Stimulated activated CD4-positive, alpha-beta T cell treated with anti-CD3 and anti-CD28 coated beads, Interleukin-12 subunit alpha, Interleukin-12 subunit beta, amount 100 ng/mL, for 4 hours (primary cell): ENCODE measurements around the gene TSHR.
"Not testable (repeated sequence)": the region's sequence is repeated elsewhere in the genome, so short reads cannot be mapped to it uniquely, and the experiment has no call there.

ENCODE experiments used
- DNase-seq: peaks from one replicate; pipeline ENCODE4 v3.0.0-alpha.2; 2020

Gene TSHR

GRCh38 chr14:81091660-81092059 lies 136.2 kb downstream of the TSHR start:
- no peak for DNase-seq

- DNase-seq = no peak
Measured at GRCh38 chr14:81093651-81094050, 138.2 kb downstream of the TSHR start.

- DNase-seq = no peak
Measured at GRCh38 chr14:81095539-81095938, 140.1 kb downstream of the TSHR start.

GRCh38 chr14:81096656-81097055 lies 141.2 kb downstream of the TSHR start:
- DNase-seq = no peak

GRCh38 chr14:81102217-81102616 lies 146.8 kb downstream of the TSHR start:
- no peak for DNase-seq

- no peak for DNase-seq
Measured at GRCh38 chr14:81103443-81103842, 148.0 kb downstream of the TSHR start.

- no peak for DNase-seq
Measured at GRCh38 chr14:81105378-81105777, 150.0 kb downstream of the TSHR start.

DNA sequence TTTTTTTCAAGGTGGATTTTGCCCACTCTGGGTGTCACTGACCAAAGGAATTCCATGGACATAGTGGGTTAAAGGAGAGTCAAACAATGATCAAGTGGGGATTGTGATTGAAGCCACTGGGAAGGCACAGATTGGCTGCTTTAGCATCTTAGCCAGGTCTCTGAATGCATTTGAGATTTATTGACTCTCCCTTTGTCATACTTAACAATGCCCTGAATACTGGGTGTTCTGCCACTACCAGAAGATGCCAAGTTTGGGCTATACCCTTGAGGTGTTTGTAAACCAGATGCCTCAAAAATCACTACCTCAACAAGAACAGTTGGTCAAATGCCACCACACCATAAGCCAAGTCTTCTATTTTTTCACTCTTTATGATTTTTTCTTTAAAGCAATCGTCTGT lies 150.5 kb downstream of the TSHR start:
- no peak for DNase-seq

DNA sequence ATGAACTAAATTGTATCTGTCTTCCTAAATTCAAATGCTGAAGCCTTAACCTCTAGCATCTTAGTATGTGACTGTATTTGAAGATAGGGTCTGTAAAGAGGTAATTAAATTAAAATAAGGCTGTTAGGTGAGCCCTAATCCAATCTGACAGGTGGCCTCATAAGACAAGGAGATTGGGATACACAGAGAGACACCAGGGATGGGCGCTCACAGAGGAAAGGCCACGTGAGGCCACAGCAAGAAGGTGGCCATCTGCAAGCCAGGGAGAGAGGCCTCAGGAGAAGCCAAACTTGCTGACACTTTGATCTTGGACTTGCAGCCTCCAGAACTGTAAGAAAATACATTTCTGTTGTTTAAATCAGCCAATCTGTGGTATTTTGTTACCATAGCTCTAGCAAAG lies 154.8 kb downstream of the TSHR start:
- no peak for DNase-seq

- DNase-seq = no peak
Measured at GRCh38 chr14:81113176-81113575, 157.8 kb downstream of the TSHR start.

DNA sequence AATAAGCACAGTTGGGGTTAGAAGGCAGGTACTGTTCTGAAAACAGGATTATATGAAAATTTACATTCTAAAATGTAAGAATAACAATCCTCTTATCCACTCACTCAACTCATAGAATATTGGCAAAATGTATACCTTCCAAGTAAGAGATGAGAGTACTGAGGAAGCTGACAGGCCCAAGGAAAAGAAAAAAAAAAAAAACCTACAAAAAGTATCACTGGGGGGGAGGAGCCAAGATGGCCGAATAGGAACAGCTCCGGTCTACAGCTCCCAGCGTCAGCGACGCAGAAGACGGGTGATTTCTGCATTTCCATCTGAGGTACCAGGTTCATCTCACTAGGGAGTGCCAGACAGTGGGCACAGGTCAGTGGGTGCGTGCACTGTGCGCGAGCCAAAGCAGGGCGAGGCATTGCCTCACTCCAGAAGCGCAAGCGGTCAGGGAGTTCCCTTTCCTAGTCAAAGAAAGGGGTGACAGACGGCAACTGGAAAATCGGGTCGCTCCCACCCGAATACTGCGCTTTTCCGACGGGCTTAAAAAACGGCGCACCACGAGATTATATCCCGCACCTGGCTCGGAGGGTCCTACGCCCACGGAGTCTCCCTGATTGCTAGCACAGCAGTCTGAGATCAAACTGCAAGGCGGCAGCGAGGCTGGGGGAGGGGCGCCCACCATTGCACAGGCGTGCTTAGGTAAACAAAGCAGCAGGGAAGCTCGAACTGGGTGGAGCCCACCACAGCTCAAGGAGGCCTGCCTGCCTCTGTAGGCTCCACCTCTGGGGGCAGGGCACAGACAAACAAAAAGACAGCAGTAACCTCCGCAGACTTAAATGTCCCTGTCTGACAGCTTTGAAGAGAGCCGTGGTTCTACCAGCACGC lies 158.8 kb downstream of the TSHR start:
- DNase-seq = not testable (repeated sequence)

DNA sequence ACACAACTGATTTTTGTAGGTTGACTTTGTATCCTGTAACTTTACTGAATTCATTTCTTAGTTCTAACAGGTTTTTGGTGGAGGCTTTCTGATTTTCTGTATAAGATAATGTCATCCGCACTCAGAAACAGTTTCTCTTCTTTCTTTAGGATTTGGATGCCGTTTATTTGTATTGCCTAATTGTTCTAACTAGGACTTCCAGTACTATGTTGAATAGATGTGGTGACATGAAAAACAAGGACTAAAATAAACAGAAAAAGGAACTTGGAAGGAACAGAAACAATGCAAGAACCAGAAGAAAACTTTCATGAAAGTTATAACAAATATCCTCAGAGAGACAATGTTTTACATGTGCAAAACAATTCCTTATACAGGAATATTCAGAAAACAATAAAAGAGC lies 165.1 kb downstream of the TSHR start:
- no peak for DNase-seq

GRCh38 chr14:81122326-81122725 lies 166.9 kb downstream of the TSHR start:
- DNase-seq = no peak

GRCh38 chr14:81123811-81124210 lies 168.4 kb downstream of the TSHR start:
- DNase-seq = no peak

- DNase-seq = no peak
Measured at GRCh38 chr14:81125536-81125935, 170.1 kb downstream of the TSHR start.

GRCh38 chr14:81127785-81128184 lies 172.4 kb downstream of the TSHR start:
- DNase-seq = no peak

GRCh38 chr14:81129242-81129641 lies 173.8 kb downstream of the TSHR start:
- DNase-seq = no peak

GRCh38 chr14:81132468-81132867 lies 177.0 kb downstream of the TSHR start:
- no peak for DNase-seq

DNA sequence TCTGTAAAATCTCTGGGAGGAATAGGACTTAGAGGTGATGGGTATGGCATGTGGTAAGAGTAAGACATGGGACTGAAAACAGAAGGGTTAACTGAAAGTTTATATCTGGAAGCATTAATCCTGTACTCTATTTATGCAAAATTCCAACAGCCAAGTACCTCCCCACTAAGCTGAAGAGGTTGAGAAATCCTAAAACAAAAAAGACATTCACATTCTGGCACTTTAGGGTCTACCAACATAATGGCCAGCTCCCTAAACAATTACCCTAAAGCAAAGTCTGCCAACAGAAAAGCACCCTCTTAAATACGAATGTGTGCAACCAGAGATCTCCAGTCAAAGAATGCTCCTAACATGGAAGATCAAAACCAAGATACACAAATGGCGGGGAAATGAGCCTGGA lies 178.0 kb downstream of the TSHR start:
- DNase-seq = no peak

- no peak for DNase-seq
Measured at GRCh38 chr14:81137316-81137715, 181.9 kb downstream of the TSHR start.

- DNase-seq = no peak
Measured at GRCh38 chr14:81138429-81138828, 183.0 kb downstream of the TSHR start.

GRCh38 chr14:81141426-81141825 lies 186.0 kb downstream of the TSHR start:
- DNase-seq = no peak

DNA sequence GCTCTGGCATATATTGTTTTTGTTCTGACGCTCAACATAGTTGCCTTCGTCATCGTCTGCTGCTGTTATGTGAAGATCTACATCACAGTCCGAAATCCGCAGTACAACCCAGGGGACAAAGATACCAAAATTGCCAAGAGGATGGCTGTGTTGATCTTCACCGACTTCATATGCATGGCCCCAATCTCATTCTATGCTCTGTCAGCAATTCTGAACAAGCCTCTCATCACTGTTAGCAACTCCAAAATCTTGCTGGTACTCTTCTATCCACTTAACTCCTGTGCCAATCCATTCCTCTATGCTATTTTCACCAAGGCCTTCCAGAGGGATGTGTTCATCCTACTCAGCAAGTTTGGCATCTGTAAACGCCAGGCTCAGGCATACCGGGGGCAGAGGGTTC lies 188.4 kb downstream of the TSHR start:
- DNase-seq = no peak

DNA sequence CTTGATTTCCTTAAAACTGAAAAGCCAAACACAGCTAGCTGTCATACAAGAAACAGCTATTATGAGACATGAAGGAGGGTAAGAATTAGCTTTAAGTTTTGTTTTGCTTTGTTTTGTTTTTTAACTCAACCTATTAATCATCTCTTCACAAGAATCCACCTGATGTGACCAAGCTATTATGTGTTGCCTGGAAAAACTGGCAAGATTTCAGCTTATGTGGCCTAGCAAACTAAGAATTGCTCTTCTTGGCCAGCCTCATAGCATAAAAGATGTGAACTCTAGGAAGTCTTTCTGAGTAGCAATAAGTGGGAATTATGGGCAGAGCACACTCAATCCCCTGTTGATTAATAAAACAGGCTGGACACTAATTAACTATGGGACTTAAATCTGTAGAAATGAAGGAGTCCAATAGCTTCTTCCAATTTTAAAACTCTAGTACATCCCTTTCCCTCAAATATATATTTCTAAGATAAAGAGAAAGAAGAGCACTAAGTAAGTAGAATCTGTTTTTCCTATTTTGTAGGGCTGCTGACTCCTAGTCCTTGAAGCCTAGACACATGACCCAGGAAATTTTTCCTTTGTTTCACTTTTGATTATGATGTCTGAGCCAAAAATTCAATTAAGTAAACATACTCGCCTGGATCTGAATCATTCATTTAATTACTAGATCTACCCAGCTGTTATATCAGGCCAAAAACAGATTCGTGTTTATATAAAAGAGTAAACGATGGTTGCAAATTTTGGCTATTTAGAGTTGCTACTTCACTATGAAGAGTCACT lies 189.6 kb downstream of the TSHR start:
- DNase-seq = no peak
